Fibroblast of peridontal ligament (primary cell): ENCODE results near the gene UBXN1.
"Not testable (repeated sequence)": the region's sequence is repeated elsewhere in the genome, so short reads cannot be mapped to it uniquely, and the experiment has no call there.

Source experiments
- DNase-seq: peaks from one replicate; pipeline ENCODE4 v3.0.0-alpha.2; 2010; ENCODE audit errors: extremely low read depth

UBXN1 gene

GRCh38 chr11:62708793-62709192 is 29.9 kb upstream of the UBXN1 start:
- no peak for DNase-seq

DNA sequence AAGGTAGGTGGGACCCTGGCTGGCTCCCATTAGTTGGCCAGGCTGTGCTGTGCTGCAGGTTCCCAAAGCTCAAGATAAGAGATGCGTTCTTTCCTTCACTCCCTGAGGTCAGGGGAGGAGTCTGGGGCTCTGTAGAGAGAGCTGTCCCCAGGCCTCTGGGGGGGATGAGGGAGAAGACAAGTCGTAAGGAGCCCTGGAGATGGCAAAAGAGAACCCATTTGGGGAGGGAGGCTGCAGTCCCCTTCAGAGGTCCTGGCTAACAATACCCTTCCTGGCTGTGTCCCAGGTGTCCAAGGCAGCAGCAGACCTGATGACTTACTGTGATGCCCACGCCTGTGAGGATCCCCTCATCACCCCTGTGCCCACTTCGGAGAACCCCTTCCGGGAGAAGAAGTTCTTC is 29.5 kb upstream of the UBXN1 start:
- DNase-seq = no peak

GRCh38 chr11:62707277-62707861 is 28.5 kb upstream of the UBXN1 start, which contains the start of the genes BSCL2 and GNG3:
BSCL2 (minus strand) TSS chr11:62707424; CDS start chr11:62707195, 229 bp downstream.
GNG3 (plus strand) TSS chr11:62707676; CDS start chr11:62708296, 620 bp downstream.
- DNase-seq = no peak

GRCh38 chr11:62706850-62707247 is 28.0 kb upstream of the UBXN1 start:
- no peak for DNase-seq

GRCh38 chr11:62705880-62706849 is 27.3 kb upstream of the UBXN1 start:
- peak; percentile 88 for DNase-seq

DNA sequence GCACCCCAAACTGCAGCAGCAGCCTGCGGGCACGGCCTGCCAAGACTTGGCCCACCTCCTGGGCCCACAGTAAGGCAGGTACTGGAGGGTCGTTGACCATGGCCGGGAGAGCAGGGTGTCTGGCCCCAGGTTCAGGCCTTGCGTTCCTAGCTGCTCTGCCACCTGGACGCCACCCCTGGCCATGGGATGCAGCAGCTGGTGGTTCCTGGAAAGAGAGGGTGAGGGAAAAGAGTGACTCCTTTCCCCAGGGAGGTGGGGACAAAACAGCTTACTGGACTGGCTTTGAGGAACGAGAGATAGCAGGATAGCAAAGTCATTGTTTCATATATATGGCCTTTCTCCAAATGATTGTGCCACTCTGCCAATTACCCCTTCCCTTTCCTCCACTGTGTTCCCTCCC is 26.5 kb upstream of the UBXN1 start:
- no peak for DNase-seq

GRCh38 chr11:62703921-62704320 is 25.0 kb upstream of the UBXN1 start:
- not testable (repeated sequence) for DNase-seq

DNA sequence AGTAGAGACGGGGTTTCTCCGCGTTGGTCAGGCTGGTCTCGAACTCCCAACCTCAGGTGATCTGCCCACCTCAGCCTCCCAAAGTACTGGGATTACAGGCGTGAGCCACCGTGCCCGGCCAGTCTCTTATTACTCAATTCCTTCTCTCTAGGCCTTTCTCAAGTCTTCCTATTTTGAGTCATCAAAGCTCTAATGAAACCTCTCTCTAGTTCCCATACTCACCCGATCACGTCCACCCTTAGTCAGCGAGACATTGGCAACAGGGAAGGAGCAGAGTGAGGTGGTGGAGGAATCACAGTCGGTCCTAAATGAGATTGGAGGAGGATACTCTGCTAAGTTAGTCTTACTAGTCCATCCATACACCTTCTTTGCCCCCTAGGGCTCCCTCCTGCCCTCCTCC is 23.4 kb upstream of the UBXN1 start:
- DNase-seq = no peak

DNA sequence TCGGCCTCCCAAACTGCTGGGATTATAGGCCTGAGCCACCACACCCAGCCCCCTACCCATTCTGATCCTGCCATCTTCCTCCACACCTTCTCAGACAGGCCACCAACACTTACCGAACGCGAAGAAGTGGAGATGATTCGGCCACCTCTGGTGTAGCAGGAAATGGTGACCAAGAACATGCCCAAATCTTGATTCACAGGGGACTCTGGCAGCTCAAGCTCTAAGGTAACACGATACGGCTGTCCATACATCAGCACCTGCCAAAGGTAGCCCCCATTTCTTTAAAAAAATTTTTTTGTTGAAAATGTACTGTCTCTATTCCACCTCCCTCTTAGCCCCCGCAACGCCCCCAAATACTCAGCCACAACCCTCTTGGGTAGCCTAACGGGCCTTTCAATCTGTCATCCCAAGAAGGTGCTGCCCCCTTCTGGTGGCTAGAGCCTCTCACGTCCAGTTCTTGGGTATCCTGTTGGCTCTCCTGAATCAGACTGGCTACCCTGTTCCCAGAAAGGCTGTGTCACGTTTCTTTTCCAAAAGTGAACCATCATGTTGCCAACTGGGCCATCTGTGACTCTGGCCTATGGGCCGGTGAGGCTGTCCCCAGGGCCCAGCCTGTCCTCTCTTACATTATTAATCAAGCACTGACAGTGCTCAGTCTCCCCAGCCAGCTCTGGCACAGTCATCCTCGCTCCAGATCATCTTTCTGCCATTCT is 15.7 kb upstream of the UBXN1 start:
- DNase-seq = peak; percentile 89

GRCh38 chr11:62693624-62694023 is 14.8 kb upstream of the UBXN1 start:
- not testable (repeated sequence) for DNase-seq

GRCh38 chr11:62689421-62690183 is 10.7 kb upstream of the UBXN1 start, which contains the start of gene LRRN4CL:
LRRN4CL (minus strand) TSS chr11:62689530; CDS start chr11:62688508, 1,022 bp downstream.
- DNase-seq = peak; percentile 98

DNA sequence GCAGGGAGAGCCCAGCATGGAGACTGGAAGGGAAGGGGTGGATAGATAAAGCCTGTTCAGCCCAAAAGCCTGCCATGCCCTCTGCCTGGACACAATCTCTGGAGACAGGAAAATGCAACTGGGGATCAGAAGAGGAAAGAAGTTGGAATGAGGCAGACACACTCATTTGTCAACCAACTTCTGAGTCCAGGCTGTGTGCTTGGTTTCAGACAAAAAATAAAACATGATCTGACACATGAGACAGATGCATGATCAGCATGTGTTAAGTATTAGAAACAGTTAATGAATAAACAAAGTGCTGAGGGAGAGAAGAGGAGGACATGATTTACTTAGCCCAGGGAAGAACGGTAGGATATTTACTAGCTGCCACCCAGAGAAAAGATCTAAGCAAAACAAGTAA is 9.6 kb upstream of the UBXN1 start:
- DNase-seq = peak; percentile 33

GRCh38 chr11:62687508-62688396 is 8.9 kb upstream of the UBXN1 start:
- DNase-seq = no peak

GRCh38 chr11:62682518-62682917 is 3.6 kb upstream of the UBXN1 start:
- DNase-seq = no peak

DNA sequence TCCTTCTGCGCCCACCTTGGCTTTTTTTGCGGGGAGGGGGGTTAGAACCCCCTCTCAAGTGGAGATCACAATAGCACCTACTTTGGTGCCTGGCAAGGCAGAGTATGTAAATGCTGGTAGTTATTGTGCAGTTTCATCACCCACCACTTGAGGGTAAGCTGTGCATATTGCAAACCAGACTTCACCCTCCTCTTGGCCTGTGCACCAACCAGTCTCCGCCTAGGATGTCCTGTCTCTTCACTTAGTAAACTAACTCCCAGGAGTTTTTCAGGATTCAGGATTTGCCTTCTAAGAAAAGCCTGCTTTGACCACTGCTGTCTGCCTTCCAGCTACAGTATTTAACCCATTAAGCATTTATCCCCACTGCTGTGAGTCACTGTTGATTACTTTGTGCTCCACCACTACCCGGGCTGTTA is 2.0 kb upstream of the UBXN1 start:
- peak; percentile 93 for DNase-seq

- DNase-seq = no peak
These were observed 472 bp downstream of the UBXN1 start for GRCh38 chr11:62678433-62678769.

DNA sequence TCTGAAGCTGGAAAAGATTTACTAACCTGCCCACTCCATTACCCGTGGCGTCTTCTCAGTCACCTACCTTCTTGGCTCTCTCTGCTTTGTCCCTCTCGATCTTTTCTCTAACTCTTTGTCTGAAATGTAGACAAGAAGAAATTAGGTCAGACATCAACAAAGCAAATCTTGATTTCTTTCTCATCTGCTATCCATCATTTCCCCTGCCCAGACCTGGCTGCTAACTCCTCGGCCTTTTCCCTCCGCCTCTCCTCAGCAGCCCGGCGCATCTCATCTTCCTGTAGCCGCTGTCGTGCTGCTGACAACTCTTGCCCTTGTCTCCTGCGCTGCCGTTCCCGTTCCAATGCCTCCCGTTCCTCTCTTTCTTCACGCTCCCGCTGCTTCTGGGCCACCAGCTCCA is 1.2 kb downstream of the UBXN1 start:
- no peak for DNase-seq

GRCh38 chr11:62677156-62677555 is 1.7 kb downstream of the UBXN1 start:
- no peak for DNase-seq

DNA sequence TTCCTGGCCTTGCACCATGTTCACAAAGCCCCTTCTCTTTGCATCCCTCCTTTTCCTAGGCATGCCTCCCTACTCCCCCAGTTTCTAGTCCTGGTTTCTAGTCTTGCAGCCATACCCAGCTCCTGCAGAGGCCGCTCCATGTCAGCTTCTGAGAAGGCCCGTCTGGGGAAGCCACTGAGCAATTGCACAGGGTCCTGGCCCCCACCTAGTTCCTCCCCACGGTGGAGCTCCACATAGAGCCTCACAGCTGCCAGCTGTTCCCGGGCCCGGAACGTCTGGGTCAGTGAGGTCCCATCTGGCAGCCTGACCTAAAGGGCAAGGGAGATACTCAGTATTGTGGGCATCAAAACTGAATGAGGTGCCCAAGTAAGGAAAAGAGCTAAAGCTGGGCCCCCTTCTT is 2.2 kb downstream of the UBXN1 start:
- no peak for DNase-seq

DNA sequence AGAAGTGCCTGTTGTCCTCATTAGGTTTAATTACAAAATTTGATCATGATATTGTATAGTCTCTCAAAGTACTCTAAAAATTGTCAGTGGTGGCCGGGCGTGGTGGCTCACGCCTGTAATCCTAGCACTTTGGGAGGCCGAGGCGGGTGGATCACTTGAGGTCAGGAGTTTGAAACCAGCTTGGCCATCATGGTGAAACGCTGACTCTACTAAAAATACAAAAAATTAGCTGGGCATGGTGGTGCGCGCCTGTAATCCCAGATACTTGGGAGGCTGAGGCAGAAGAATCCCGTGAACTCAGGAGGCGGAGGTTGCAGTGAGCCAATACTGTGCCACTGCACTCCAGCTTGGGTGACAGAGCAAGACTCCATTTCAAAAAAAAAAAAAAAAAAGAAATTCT is 3.5 kb downstream of the UBXN1 start:
- DNase-seq = not testable (repeated sequence)

DNA sequence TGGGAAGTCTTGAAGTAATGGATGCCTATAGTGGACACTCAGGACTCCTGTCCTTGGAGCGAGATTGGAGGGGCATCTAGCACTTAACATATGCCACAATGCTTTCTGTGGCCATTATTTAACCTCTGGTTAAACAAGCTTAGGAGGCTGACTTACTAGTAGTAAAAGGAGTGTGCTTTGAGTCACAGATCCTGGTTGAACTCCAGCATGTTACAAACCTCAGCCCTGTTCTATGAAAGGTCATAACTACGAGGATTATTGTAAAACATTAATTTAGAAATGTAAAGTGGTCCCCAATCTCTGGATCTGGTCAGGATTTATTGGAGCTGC is 5.7 kb downstream of the UBXN1 start:
- DNase-seq = no peak
